ENCODE results near the gene SPATA45.

Gene SPATA45

GRCh38 chr1:212857992-212858460 lies 10.6 kb upstream of the SPATA45 start, which contains the start of gene FLVCR1:
FLVCR1 (plus strand) TSS chr1:212858275; CDS start chr1:212858453, 178 bp downstream.
- Histone ChIP-seq H2AFZ (ENCODE audit: low read length) (peak within 1 kb of the TSS; percentile 99), H3K9me2 (replicated peaks; ENCODE audit: low read depth, low read length) (no peaks in the 10 kb centered on the region), H3K4me2 (ENCODE audit: low read depth, low read length, poor library complexity, severe bottlenecking) (peak within 1 kb of the TSS; percentile 98), H3K4me3 (ENCODE audit: low read length, poor library complexity, severe bottlenecking) (peak within 1 kb of the TSS; percentile 93), H3K4me1 (ENCODE audit: insufficient read depth, low read length, poor library complexity, severe bottlenecking) (peaks cover 48% of the 10 kb centered on the region), H3K36me3 (ENCODE audit: insufficient read depth, low read length) (no peaks in the 10 kb centered on the region), H3K9ac (ENCODE audit: low read depth, low read length, poor library complexity, severe bottlenecking) (peak within 1 kb of the TSS; percentile 85), H3K79me2 (ENCODE audit: insufficient read depth, low read length) (peaks cover 67% of the 10 kb centered on the region), H4K20me1 (ENCODE audit: insufficient read depth, low read length, poor library complexity, severe bottlenecking) (peaks cover 34% of the 10 kb centered on the region), H3K27me3 (ENCODE audit: insufficient read depth, low read length, poor library complexity, severe bottlenecking) (no peaks in the 10 kb centered on the region), H3F3A (ENCODE audit: low read depth) (no peaks in the 10 kb centered on the region), H3K9me3 (ENCODE audit: insufficient read depth, low read depth, low read length) (no peaks in the 10 kb centered on the region)
- no peak for TF ChIP-seq EZH2phosphoT487 (IDR thresholded peaks at IDR 0.05; ENCODE audit: borderline replicate concordance)
- TF ChIP-seq CTCF (conservative IDR thresholded peaks at IDR 0.05; ENCODE audit: low read length): no peak

GRCh38 chr1:212856755-212857154 lies 9.3 kb upstream of the SPATA45 start:
- no peaks in the 10 kb centered on the region for H3K36me3 ChIP-seq (ENCODE audit: insufficient read depth, low read length)
- peaks cover 37% of the 10 kb centered on the region for H3K4me1 ChIP-seq (ENCODE audit: insufficient read depth, low read length, poor library complexity, severe bottlenecking)
- no peak for TF ChIP-seq CTCF (conservative IDR thresholded peaks at IDR 0.05; ENCODE audit: low read length)
- no peak for TF ChIP-seq EZH2phosphoT487 (IDR thresholded peaks at IDR 0.05; ENCODE audit: borderline replicate concordance)
- peaks cover 23% of the 10 kb centered on the region for H4K20me1 ChIP-seq (ENCODE audit: insufficient read depth, low read length, poor library complexity, severe bottlenecking)
- no peaks in the 10 kb centered on the region for H3K9me2 ChIP-seq (replicated peaks; ENCODE audit: low read depth, low read length)
- peak overlapping the region; percentile 85 for H3K9ac ChIP-seq (ENCODE audit: low read depth, low read length, poor library complexity, severe bottlenecking)
- H3K79me2 ChIP-seq (ENCODE audit: insufficient read depth, low read length): peaks cover 55% of the 10 kb centered on the region
- H3F3A ChIP-seq (ENCODE audit: low read depth): no peaks in the 10 kb centered on the region
- peak overlapping the region; percentile 93 for H3K4me3 ChIP-seq (ENCODE audit: low read length, poor library complexity, severe bottlenecking)
- peak overlapping the region; percentile 97 for H3K4me2 ChIP-seq (ENCODE audit: low read depth, low read length, poor library complexity, severe bottlenecking)
- H2AFZ ChIP-seq (ENCODE audit: low read length): no peak overlapping the region
- H3K27me3 ChIP-seq (ENCODE audit: insufficient read depth, low read length, poor library complexity, severe bottlenecking): no peaks in the 10 kb centered on the region
- no peaks in the 10 kb centered on the region for H3K9me3 ChIP-seq (ENCODE audit: insufficient read depth, low read depth, low read length)

DNA sequence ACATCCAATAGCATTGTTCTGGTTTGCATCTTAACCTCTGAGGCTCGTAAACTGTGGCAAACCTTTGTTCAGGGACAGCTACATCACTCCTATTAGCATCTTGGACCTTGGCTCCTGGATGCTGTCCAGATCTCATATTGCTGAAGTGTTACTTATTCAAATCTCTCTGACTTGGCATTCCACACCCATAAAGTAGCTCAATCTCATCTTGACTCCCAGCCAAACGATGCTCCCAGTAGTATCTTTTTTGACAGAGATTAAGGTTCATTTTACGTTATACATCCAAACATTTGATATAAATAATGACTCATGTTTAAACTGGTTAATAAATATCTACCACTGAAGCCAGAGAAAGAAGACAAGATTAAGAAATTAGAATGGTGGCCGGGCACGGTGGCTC lies 6.2 kb upstream of the SPATA45 start:
- H2AFZ ChIP-seq (ENCODE audit: low read length): no peak overlapping the region

More for the DNA sequence above, 6.2 kb upstream of the SPATA45 start:
- no peaks in the 10 kb centered on the region for H3K9me2 ChIP-seq (replicated peaks; ENCODE audit: low read depth, low read length)
- H3K4me3 ChIP-seq (ENCODE audit: low read length, poor library complexity, severe bottlenecking): no peak overlapping the region
- TF ChIP-seq CTCF (conservative IDR thresholded peaks at IDR 0.05; ENCODE audit: low read length) (no peak), EZH2phosphoT487 (IDR thresholded peaks at IDR 0.05; ENCODE audit: borderline replicate concordance) (no peak)
- no peak overlapping the region for H3K4me2 ChIP-seq (ENCODE audit: low read depth, low read length, poor library complexity, severe bottlenecking)
- H3K9ac ChIP-seq (ENCODE audit: low read depth, low read length, poor library complexity, severe bottlenecking): no peak overlapping the region
- no peaks in the 10 kb centered on the region for H3F3A ChIP-seq (ENCODE audit: low read depth)
- no peaks in the 10 kb centered on the region for H3K9me3 ChIP-seq (ENCODE audit: insufficient read depth, low read depth, low read length)
- H3K79me2 ChIP-seq (ENCODE audit: insufficient read depth, low read length): peaks cover 25% of the 10 kb centered on the region
- no peaks in the 10 kb centered on the region for H3K36me3 ChIP-seq (ENCODE audit: insufficient read depth, low read length)
- no peaks in the 10 kb centered on the region for H4K20me1 ChIP-seq (ENCODE audit: insufficient read depth, low read length, poor library complexity, severe bottlenecking)
- peaks cover 15% of the 10 kb centered on the region for H3K4me1 ChIP-seq (ENCODE audit: insufficient read depth, low read length, poor library complexity, severe bottlenecking)
- H3K27me3 ChIP-seq (ENCODE audit: insufficient read depth, low read length, poor library complexity, severe bottlenecking): no peaks in the 10 kb centered on the region

All from Loucy (cell line).